Measurements from ENCODE around the gene IRF1. TPM values are rescaled to one million over a fixed set of nuclear protein-coding genes. Genes with fewer than 3 reads are reported as not detected.

IRF1 gene
- total RNA-seq, 1 donor from 2014 or later = 1.2 TPM

- no peak for DNase-seq (ENCODE audit: low spot score in 2 of 2)
- no peak for FAIRE-seq
Measured at GRCh38 chr5:132463811-132464155, 26.8 kb downstream of the IRF1 start.

GRCh38 chr5:132462856-132463745 lies 27.5 kb downstream of the IRF1 start:
- FAIRE-seq = no peak

GRCh38 chr5:132462333-132462732 lies 28.2 kb downstream of the IRF1 start:
- no peak for FAIRE-seq
- no peak for DNase-seq (ENCODE audit: low spot score in 2 of 2)

More at GRCh38 chr5:132462856-132463745, 27.5 kb downstream of the IRF1 start:
- no peak for DNase-seq (ENCODE audit: low spot score in 2 of 2)

GRCh38 chr5:132461569-132462070 lies 29.0 kb downstream of the IRF1 start:
- no peak for DNase-seq (ENCODE audit: low spot score in 2 of 2)
- no peak for FAIRE-seq

GRCh38 chr5:132460846-132461568 lies 29.6 kb downstream of the IRF1 start:
- DNase-seq (ENCODE audit: low spot score in 2 of 2) (no peak), FAIRE-seq (no peak)

- no peak for FAIRE-seq
Measured at GRCh38 chr5:132459983-132460838, 30.4 kb downstream of the IRF1 start.

GRCh38 chr5:132459031-132459982 lies 31.3 kb downstream of the IRF1 start:
- DNase-seq (ENCODE audit: low spot score in 2 of 2) (no peak), FAIRE-seq (no peak)

More at GRCh38 chr5:132459983-132460838, 30.4 kb downstream of the IRF1 start:
- no peak for DNase-seq (ENCODE audit: low spot score in 2 of 2)

- FAIRE-seq (no peak), DNase-seq (ENCODE audit: low spot score in 2 of 2) (no peak)
Measured at GRCh38 chr5:132458651-132459030, 31.9 kb downstream of the IRF1 start.

GRCh38 chr5:132458226-132458560 lies 32.4 kb downstream of the IRF1 start:
- no peak for DNase-seq (ENCODE audit: low spot score in 2 of 2)
- FAIRE-seq = no peak

GRCh38 chr5:132457371-132458225 lies 33.0 kb downstream of the IRF1 start:
- no peak for FAIRE-seq
- no peak for DNase-seq (ENCODE audit: low spot score in 2 of 2)

GRCh38 chr5:132456987-132457361 lies 33.6 kb downstream of the IRF1 start:
- no peak for DNase-seq (ENCODE audit: low spot score in 2 of 2)
- FAIRE-seq = no peak

GRCh38 chr5:132456296-132456986 lies 34.1 kb downstream of the IRF1 start:
- FAIRE-seq (no peak), DNase-seq (ENCODE audit: low spot score in 2 of 2) (no peak)

GRCh38 chr5:132455614-132456115 lies 34.9 kb downstream of the IRF1 start:
- FAIRE-seq = no peak
- no peak for DNase-seq (ENCODE audit: low spot score in 2 of 2)

- DNase-seq (ENCODE audit: low spot score in 2 of 2) = no peak
Measured at GRCh38 chr5:132454361-132454760, 36.2 kb downstream of the IRF1 start.

GRCh38 chr5:132451387-132451786 lies 39.2 kb downstream of the IRF1 start:
- FAIRE-seq (no peak), DNase-seq (ENCODE audit: low spot score in 2 of 2) (no peak)

More at GRCh38 chr5:132454361-132454760, 36.2 kb downstream of the IRF1 start:
- no peak for FAIRE-seq

- FAIRE-seq = no peak
Measured at GRCh38 chr5:132449060-132449459, 41.5 kb downstream of the IRF1 start.

GRCh38 chr5:132447196-132447595 lies 43.4 kb downstream of the IRF1 start:
- DNase-seq (ENCODE audit: low spot score in 2 of 2) = no peak
- FAIRE-seq = no peak

More at GRCh38 chr5:132449060-132449459, 41.5 kb downstream of the IRF1 start:
- no peak for DNase-seq (ENCODE audit: low spot score in 2 of 2)

GRCh38 chr5:132446621-132447020 lies 44.0 kb downstream of the IRF1 start:
- DNase-seq (ENCODE audit: low spot score in 2 of 2) (peak in 1 of 2 donors; percentile 14), FAIRE-seq (no peak)
